GM12873 (cell line): Measurements from ENCODE around the gene TNS3.

Source experiments
- CTCF ChIP-seq: IDR thresholded peaks from 2 replicates; pipeline ENCODE4 v1.5.1; 2012; ENCODE audit warnings: low read depth, mild to moderate bottlenecking, moderate library complexity, low read length, control low read depth; ENCODE audit not compliant: insufficient read depth; ENCODE audit errors: missing control alignments

TNS3 gene

GRCh38 chr7:47474211-47474936 lies 107.5 kb downstream of the TNS3 start:
- TF ChIP-seq CTCF = no peak

GRCh38 chr7:47473499-47474210 lies 108.3 kb downstream of the TNS3 start:
- TF ChIP-seq CTCF = no peak

GRCh38 chr7:47472444-47473157 lies 109.3 kb downstream of the TNS3 start:
- TF ChIP-seq CTCF = no peak

GRCh38 chr7:47471831-47472230 lies 110.1 kb downstream of the TNS3 start:
- no peak for TF ChIP-seq CTCF

- no peak for TF ChIP-seq CTCF
Observed at GRCh38 chr7:47471358-47471703, 110.6 kb downstream of the TNS3 start.

GRCh38 chr7:47470567-47471357 lies 111.1 kb downstream of the TNS3 start:
- TF ChIP-seq CTCF = no peak
